ENCODE measurements around the gene EVX2.

- TF ChIP-seq CTCF (IDR thresholded peaks at IDR 0.05) (no peak), POLR2A (IDR thresholded peaks at IDR 0.05) (no peak), EP300 (IDR thresholded peaks at IDR 0.05) (no peak), POLR2AphosphoS5 (IDR thresholded peaks at IDR 0.05) (no peak)
Observed at GRCh38 chr2:176075481-176075880, 8.3 kb downstream of the EVX2 start.

All from stomach (tissue), 4 donors.